ENCODE data around the gene SMAD4.

DNA sequence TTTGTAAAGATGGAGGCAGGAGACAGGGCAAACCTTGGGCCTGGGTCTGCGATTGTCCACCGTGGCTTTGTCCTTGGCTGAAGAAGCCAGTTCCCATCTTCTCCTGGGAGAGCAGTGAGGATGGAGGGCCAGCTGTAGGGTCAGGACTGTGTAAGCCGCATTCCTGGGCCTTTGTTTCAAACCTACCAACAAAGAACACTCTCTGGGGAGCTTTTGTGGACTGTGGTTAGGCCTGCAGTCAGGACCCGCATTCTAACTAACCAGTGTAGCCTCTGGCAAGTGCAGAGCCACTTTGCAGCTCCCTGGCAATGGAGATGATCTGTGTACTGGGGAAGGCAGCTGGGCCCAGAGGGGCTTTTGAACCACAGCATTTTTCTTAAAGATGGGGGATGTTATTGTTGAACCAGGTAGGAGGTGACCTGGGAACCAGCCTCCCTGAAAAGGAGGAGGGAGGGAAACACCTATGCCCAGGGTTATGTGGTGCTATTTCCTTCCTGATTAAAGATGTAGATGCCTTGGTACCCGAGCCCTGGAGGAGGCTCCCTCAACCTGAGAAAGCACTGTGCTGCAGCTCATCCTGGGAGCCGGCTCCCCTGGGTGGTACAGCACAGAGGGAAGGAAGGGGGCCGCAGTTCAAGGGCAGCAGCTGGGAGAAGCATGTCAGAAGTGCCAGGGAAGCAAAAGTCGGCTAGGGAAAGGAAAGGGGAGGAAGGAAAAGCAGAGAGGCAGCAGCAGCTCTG, 12.7 kb upstream of the SMAD4 start:
- TF ChIP-seq YY1 (IDR thresholded peaks at IDR 0.05; ENCODE audit: insufficient read depth, insufficient read length): peak; percentile 28
- TF ChIP-seq ZNF274 (IDR thresholded peaks at IDR 0.05; ENCODE audit: low read depth, low read length): no peak
- TF ChIP-seq SUZ12 (IDR thresholded peaks at IDR 0.05; ENCODE audit: extremely low read depth, insufficient read depth, insufficient read length): no peak
